HG02852 (cell line): Measurements from ENCODE around the gene YY1AP1.
A peak's percentile ranks its signal among the peaks of the same experiment; 100 is the strongest.
"Not testable (repeated sequence)": the region's sequence is repeated elsewhere in the genome, so short reads cannot be mapped to it uniquely, and the experiment has no call there.

Experiments
- ATAC-seq: cut with Tn5 transposase; IDR thresholded peaks from one replicate; pipeline ENCODE4 v1.9.1; 2021; ENCODE audit warnings: mild to moderate bottlenecking, moderate library complexity; ENCODE audit not compliant: unreplicated experiment

The YY1AP1 gene

GRCh38 chr1:155696524-155696923 is 8.0 kb upstream of the YY1AP1 start:
- ATAC-seq: no peak

DNA sequence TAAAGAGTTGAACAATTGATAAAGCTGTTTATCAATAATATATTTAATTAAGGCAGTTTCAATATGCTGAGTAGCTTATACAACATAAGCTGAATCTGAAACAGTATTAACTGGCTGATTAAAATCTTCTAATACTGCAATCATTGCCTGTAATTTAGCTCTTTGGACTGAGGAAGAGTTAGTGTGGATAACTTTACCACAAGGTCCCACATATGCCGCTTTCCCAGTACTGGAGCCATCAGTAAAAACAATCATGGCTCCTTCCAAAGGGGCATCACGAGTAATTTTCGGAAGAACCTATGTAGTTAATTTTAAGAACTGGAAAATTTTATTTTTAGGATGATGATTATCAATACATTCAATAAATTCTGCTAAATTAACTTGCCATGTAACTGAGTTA is 7.0 kb upstream of the YY1AP1 start:
- no peak for ATAC-seq

- no peak for ATAC-seq
Observed at GRCh38 chr1:155695072-155695471, 6.5 kb upstream of the YY1AP1 start.

- no peak for ATAC-seq
Observed at GRCh38 chr1:155694167-155694566, 5.6 kb upstream of the YY1AP1 start.

DNA sequence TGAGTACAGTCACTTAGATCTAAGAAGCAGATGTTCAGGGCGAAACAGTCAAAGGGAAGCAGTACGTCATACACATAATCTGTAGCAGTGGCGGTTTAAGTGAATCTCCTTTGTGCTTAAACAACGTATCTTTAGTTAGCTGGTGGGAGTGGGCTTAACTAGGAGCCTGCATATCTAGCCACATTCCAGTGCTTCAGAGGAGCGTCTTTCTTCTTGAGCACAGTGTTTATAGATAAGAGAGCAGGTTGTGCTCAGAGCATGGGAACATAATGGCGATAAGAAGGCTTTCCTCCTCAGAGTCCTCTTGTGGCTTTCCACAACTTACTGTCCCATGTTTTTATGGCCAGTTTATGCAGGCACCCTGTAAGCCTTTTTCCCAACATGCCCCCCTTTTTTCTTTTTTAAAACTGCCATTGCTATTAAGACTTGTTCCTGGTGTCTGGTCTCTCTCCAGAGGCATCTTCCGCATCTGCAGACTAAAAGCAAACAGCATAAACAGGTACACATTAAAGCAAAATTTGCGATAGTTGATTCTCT is 3.5 kb upstream of the YY1AP1 start:
- no peak for ATAC-seq

DNA sequence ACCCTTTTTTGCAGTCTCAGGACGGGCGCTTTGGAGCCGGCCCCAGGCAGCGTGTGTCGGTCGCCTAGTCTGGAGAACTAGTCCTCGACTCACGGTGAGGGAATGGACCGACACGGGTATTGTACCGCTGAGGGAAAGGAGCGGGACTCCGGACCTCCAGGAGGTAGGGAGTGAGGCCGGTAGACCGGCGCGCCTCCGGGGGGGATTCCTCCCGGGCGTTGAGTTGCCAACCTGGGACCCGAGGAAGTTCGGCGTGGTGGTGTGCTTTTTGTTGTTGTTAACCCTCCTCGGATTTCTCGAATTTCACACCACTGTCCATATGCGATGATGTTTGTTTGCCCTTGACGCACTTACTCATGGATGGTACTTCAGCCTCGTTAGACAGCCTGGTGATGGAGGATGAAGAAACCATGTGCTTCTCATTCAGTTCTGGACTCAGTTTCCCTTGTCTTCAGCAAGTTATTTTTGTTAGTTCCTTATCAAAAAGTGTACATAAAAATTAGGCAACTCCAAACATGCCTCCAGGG is 570 bp upstream of the YY1AP1 start, which contains the start of gene DAP3:
Gene DAP3, plus strand, starts transcription at position 11 of the 527 bp plus-strand sequence. CDS start 20,689 bp downstream, outside the sequence.
- not testable (repeated sequence) for ATAC-seq

DNA sequence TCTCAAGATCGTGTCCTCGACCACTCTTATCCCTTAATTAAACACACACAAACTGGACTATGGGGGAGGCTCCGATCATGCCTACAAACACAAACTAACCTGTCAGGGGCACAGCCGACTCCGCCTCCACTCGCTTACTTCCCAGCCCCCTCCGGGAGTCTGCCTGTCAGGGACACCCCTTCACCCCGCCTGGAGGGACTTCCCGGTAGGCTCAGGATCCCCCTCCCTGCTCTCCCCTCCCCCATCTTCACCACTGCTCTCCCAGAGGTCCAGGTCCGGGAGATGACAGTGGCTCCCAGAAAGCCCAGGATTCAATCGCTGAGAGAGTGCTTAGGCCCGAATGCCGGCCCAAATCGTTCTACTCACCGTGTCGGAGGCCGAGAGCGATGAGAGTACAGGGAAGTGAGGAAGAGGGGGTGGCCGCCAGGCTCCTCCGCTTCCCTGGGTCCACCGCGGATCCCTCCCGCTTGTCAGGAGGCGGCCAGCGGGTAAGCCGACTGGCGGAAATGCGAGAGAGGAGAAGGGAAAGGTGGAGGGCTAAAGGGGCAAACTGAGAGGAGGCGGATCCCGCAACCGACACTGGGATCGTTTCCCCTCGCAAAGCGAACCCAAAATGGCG is 760 bp downstream of the YY1AP1 start:
- ATAC-seq: peak; percentile 31

- ATAC-seq: no peak
Observed at GRCh38 chr1:155681776-155682175, 6.8 kb downstream of the YY1AP1 start.

GRCh38 chr1:155680531-155680930 is 8.0 kb downstream of the YY1AP1 start:
- no peak for ATAC-seq

GRCh38 chr1:155678992-155679391 is 9.6 kb downstream of the YY1AP1 start:
- ATAC-seq: not testable (repeated sequence)

- no peak for ATAC-seq
Observed at GRCh38 chr1:155678027-155678426, 10.5 kb downstream of the YY1AP1 start.

DNA sequence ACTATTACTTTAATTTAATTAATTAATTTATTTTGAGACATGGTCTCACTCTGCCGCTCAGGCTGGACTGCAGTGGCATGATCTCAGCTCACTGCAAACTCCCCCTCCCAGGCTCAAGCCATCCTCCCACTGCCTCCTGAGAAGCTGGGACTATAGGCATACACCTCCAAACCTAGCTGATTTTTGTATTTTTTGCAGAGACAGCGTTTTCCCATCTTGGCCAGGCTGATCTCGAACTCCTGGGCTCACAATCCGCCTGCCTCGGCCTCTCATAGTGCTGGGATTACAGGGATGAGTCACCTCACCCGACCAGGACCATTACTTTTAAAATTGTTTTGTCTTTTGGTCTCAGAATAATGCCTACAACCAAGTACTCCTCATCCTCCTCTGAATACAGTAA is 15.6 kb downstream of the YY1AP1 start:
- ATAC-seq: no peak

DNA sequence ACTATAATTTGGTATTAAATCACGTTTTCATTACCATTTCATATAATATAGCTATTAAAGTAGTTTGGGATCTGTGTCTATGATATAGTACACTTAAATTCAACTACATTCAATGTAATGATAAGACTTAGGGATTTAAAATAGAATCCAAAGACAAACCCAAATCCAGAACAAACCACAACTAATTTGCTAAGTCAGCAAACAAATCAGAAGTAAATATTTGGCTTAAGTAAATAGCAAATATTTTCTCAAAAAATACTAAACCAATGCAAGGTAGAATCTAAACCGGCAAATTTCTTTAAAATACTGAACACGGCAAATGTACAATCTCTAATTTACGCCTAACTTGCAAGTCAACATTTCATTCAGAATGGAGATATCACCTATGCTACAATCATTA is 16.8 kb downstream of the YY1AP1 start:
- no peak for ATAC-seq

- no peak for ATAC-seq
Observed at GRCh38 chr1:155669233-155670162, 19.1 kb downstream of the YY1AP1 start.

DNA sequence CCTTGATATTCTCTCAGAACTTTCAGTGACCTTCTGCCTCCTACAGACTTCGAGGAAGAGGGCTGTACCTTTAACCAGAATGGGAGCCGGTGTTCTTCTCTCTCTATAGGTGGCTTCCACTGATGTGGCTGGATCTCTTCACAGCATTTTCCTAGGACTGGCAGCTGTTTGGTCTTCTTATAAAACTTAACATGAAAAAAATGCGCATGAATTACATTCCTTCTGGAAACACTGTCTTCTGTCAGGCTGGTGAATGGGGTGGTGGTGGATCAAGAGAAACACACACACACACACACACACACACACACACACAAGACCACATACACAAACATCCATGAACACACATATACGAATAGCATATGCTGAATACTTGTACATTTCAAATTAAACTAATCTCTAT is 27.3 kb downstream of the YY1AP1 start:
- not testable (repeated sequence) for ATAC-seq

- ATAC-seq: no peak
Observed at GRCh38 chr1:155657463-155657862, 31.1 kb downstream of the YY1AP1 start.

- ATAC-seq: no peak
Observed at GRCh38 chr1:155652951-155653350, 35.6 kb downstream of the YY1AP1 start.

- no peak for ATAC-seq
Observed at GRCh38 chr1:155651861-155652661, 36.5 kb downstream of the YY1AP1 start.

DNA sequence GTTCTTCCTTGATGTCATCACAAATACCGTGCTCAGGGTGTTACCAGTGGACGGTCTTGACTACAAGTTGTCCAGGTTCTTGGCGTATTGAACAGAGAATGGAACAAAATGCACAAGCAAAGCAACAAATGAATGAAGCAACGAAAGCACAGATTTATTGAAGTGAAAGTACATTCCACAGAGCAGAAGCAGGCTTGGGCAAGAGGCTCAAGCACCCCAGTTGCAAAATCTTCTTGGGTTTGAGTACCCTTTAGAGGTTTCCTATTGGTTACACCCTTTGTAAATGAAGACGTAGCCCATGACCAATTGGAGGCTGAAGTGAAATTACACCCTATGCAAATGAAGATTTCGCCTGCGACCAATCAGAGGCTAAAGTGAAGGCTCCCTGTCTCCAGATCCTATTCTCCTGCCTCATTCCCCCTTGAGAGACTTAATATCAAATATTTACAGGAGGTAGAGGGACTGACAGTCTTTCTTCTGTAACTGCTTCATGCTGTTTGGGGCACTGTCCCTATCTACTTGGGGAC is 38.3 kb downstream of the YY1AP1 start:
- no peak for ATAC-seq

DNA sequence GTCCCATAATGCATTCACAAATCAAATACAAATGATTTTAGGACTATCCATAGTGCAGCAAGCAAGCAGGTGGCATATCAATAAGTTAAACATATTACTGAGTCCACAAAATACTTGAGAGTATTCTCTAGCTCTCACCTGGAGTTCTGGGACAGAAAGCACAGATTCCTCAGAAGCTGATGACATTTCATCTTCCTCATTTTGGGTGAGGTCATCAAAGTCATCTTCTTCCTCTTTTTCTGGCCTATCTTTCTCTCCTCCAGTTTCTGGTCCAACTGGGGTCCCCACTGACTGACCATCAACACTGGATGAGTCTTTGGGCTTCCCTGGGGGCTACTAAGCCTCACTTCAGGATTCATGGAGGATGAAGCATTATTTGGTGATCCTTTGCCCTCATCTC is 38.9 kb downstream of the YY1AP1 start:
- ATAC-seq: no peak
